ENCODE data around the gene BMPR2. TPM values are rescaled to one million over a fixed set of nuclear protein-coding genes. Genes with fewer than 3 reads are reported as not detected.
"Not testable (repeated sequence)": the region's sequence is repeated elsewhere in the genome, so short reads cannot be mapped to it uniquely, and the experiment has no call there.

BMPR2 gene
- total RNA-seq, 1 donor, result 12.9 TPM

GRCh38 chr2:202455114-202455513, 79.0 kb downstream of the BMPR2 start:
- H3K4me1 ChIP-seq (ENCODE audit: insufficient read depth, low read length), result no peaks in the 10 kb centered on the region

DNA sequence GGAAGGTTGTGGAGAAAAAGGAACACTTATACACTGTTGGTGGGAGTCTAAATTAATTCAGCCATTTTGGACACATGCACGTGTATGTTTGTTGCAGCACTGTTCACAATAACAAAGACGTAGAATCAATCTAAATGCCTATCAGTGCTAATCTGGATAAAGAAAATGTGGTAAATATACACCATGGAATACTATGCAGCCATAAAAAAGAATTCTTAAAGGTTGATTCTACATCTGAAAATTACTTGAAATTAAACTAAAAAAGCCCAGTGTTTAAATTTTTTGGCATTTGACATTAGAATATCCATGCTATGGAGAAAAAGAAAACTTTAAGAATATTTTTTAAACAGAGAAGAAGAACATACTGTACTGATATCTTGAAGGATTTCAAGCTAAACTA, 84.0 kb downstream of the BMPR2 start:
- Histone ChIP-seq H3K4me1 (ENCODE audit: insufficient read depth, low read length) (no peaks in the 10 kb centered on the region), H3K27me3 (ENCODE audit: insufficient read depth, low read length) (no peaks in the 10 kb centered on the region), H3K9me3 (ENCODE audit: low read depth, low read length) (no peaks in the 10 kb centered on the region), H3K4me3 (ENCODE audit: low read length) (no peak overlapping the region)

More at GRCh38 chr2:202455114-202455513, 79.0 kb downstream of the BMPR2 start:
- Histone ChIP-seq H3K27me3 (ENCODE audit: insufficient read depth, low read length) (no peaks in the 10 kb centered on the region), H3K9me3 (ENCODE audit: low read depth, low read length) (no peaks in the 10 kb centered on the region), H3K4me3 (ENCODE audit: low read length) (no peak overlapping the region)

DNA sequence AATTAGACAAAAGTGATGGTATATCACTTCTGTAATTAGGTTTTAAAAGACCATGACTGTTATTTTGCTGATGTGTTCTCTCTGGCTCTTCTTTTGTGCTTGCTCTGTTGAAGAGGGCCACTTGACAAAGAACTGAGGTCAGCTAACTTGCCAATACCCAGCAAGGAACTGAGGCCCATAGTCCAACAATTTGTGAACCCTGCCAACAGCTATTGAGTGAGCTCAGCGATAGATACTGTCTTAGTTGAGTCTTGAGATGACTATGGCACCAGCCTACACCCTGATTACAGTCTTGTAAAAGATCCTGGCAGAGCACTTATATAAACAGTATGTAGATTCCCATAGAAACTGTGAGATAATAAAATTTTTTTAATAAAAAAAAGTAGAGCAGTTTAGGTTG, 103.0 kb downstream of the BMPR2 start:
- H3K9me3 ChIP-seq (ENCODE audit: low read depth, low read length), result no peaks in the 10 kb centered on the region
- no peak overlapping the region for H3K4me3 ChIP-seq (ENCODE audit: low read length)
- H3K4me1 ChIP-seq (ENCODE audit: insufficient read depth, low read length), result no peaks in the 10 kb centered on the region
- H3K27me3 ChIP-seq (ENCODE audit: insufficient read depth, low read length), result no peaks in the 10 kb centered on the region

DNA sequence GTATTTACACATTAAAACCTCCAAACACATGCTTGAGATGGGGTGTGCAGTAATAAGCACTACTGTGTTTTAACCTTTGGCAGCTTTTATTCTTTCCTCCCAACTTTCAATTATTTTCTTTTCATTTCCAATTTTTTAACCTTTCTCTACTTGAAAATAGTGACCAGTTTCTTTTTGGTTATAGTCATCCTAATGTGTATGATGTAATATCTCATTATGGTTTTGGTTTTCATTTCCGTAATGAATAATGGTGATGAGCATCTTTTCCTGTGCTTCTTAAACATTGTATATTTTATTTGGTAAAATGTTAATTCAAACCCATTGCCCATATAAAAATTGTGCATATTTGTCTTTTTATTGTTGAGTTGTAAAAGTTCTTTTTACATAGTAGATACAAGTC, 103.5 kb downstream of the BMPR2 start:
- H3K4me1 ChIP-seq (ENCODE audit: insufficient read depth, low read length), result no peaks in the 10 kb centered on the region
- H3K27me3 ChIP-seq (ENCODE audit: insufficient read depth, low read length), result no peaks in the 10 kb centered on the region
- H3K9me3 ChIP-seq (ENCODE audit: low read depth, low read length), result no peaks in the 10 kb centered on the region
- H3K4me3 ChIP-seq (ENCODE audit: low read length), result no peak overlapping the region

DNA sequence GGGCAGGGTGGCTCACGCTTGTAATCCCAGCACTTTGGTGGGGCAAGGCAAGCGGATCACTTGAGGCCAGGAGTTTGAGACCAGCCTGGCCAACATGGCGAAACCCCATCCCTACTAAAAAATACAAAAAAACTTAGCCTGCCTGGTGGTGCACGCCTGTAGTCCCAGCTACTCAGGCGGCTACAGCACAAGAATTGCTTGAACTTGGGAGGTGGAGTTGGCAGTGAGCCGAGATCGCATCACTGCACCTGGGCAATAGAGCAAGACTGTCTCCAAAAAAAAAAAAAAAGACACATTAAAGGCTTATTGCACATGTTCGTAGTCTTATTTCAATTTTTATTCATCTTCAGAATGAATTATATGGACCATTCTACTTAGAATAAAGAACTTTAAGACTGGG, 110.2 kb downstream of the BMPR2 start:
- Histone ChIP-seq H3K4me1 (ENCODE audit: insufficient read depth, low read length) (no peaks in the 10 kb centered on the region), H3K4me3 (ENCODE audit: low read length) (no peak overlapping the region), H3K9me3 (ENCODE audit: low read depth, low read length) (no peaks in the 10 kb centered on the region), H3K27me3 (ENCODE audit: insufficient read depth, low read length) (no peaks in the 10 kb centered on the region)

DNA sequence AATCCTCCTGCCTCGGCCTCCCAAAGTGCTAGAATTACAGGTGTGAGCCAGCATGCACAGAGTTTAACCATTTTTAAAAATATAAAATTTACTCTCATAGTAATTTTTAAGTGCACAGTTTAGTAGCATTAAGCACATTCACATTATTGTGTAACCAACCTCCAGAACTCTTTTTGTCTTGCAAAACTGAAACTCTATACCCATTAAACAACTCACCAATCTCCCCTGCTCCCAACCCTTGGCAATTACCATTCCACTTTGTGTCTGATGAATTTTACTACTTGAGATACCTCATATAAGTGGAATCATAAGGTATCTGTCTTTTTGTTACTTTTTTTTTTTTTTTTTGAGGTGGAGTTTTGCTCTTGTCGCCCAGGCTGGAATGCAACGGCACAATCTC, 112.5 kb downstream of the BMPR2 start:
- Histone ChIP-seq H3K4me3 (ENCODE audit: low read length) (no peak overlapping the region), H3K27me3 (ENCODE audit: insufficient read depth, low read length) (no peaks in the 10 kb centered on the region), H3K4me1 (ENCODE audit: insufficient read depth, low read length) (no peaks in the 10 kb centered on the region), H3K9me3 (ENCODE audit: low read depth, low read length) (no peaks in the 10 kb centered on the region)

GRCh38 chr2:202490479-202490878, 114.4 kb downstream of the BMPR2 start:
- Histone ChIP-seq H3K4me1 (ENCODE audit: insufficient read depth, low read length) (no peaks in the 10 kb centered on the region), H3K9me3 (ENCODE audit: low read depth, low read length) (no peaks in the 10 kb centered on the region), H3K4me3 (ENCODE audit: low read length) (no peak overlapping the region), H3K27me3 (ENCODE audit: insufficient read depth, low read length) (no peaks in the 10 kb centered on the region)

DNA sequence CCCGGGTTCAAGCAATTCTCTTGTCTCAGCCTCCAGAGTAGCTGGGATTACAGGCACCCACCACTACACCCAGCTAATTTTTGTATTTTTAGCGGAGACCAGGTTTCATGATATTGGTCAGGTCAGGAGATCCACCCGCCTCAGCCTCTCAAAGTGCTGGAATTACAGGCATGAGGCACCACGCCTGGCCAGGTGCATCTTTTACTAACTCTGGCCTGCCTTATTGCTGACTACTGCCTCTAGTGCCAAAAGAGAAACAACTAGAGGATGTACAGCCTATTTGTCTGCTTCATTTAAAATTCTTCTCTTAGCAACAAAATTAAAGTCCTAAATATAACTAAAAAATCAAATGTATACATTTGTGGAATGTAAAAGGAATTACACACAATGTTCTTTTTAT, 115.4 kb downstream of the BMPR2 start:
- no peak overlapping the region for H3K4me3 ChIP-seq (ENCODE audit: low read length)
- no peaks in the 10 kb centered on the region for H3K9me3 ChIP-seq (ENCODE audit: low read depth, low read length)
- H3K4me1 ChIP-seq (ENCODE audit: insufficient read depth, low read length), result no peaks in the 10 kb centered on the region
- no peaks in the 10 kb centered on the region for H3K27me3 ChIP-seq (ENCODE audit: insufficient read depth, low read length)

GRCh38 chr2:202494300-202495229, 118.4 kb downstream of the BMPR2 start:
- Histone ChIP-seq H3K9me3 (ENCODE audit: low read depth, low read length) (no peaks in the 10 kb centered on the region), H3K27me3 (ENCODE audit: insufficient read depth, low read length) (no peaks in the 10 kb centered on the region), H3K4me3 (ENCODE audit: low read length) (no peak overlapping the region), H3K4me1 (ENCODE audit: insufficient read depth, low read length) (no peaks in the 10 kb centered on the region)

GRCh38 chr2:202495230-202495604, 119.1 kb downstream of the BMPR2 start:
- Histone ChIP-seq H3K27me3 (ENCODE audit: insufficient read depth, low read length) (no peaks in the 10 kb centered on the region), H3K9me3 (ENCODE audit: low read depth, low read length) (no peaks in the 10 kb centered on the region), H3K4me1 (ENCODE audit: insufficient read depth, low read length) (no peaks in the 10 kb centered on the region), H3K4me3 (ENCODE audit: low read length) (no peak overlapping the region)

GRCh38 chr2:202496835-202497472, 120.8 kb downstream of the BMPR2 start:
- H3K9me3 ChIP-seq (ENCODE audit: low read depth, low read length); H3K4me1 ChIP-seq (ENCODE audit: insufficient read depth, low read length); H3K4me3 ChIP-seq (ENCODE audit: low read length); H3K27me3 ChIP-seq (ENCODE audit: insufficient read depth, low read length): not testable (repeated sequence)

- not testable (repeated sequence) for H3K4me1 ChIP-seq (ENCODE audit: insufficient read depth, low read length); H3K27me3 ChIP-seq (ENCODE audit: insufficient read depth, low read length); H3K4me3 ChIP-seq (ENCODE audit: low read length); H3K9me3 ChIP-seq (ENCODE audit: low read depth, low read length)
Measured at GRCh38 chr2:202497473-202497866, 121.3 kb downstream of the BMPR2 start.

- H3K4me3 ChIP-seq (ENCODE audit: low read length); H3K9me3 ChIP-seq (ENCODE audit: low read depth, low read length); H3K4me1 ChIP-seq (ENCODE audit: insufficient read depth, low read length); H3K27me3 ChIP-seq (ENCODE audit: insufficient read depth, low read length): not testable (repeated sequence)
Measured at GRCh38 chr2:202499841-202500240, 123.7 kb downstream of the BMPR2 start.

DNA sequence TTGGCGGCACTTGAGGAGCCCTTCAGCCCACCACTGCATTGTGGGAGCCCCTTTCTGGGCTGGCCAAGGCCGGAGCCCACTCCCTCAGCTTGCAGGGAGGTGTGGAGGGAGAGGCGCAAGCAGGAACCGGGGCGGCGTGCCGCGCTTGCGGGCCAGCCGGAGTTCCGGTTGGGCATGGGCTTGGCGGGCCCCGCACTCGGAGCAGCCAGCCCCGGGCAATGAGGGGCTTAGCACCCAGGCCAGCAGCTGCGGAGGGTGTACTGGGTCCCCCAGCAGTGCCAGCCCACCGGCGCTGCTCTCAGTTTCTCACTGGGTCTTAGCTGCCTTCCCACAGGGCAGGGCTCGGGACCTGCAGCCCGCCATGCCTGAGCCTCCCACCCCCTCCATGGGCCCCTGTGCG, 127.1 kb downstream of the BMPR2 start:
- H3K9me3 ChIP-seq (ENCODE audit: low read depth, low read length); H3K4me1 ChIP-seq (ENCODE audit: insufficient read depth, low read length); H3K27me3 ChIP-seq (ENCODE audit: insufficient read depth, low read length); H3K4me3 ChIP-seq (ENCODE audit: low read length): not testable (repeated sequence)

GRCh38 chr2:202508686-202509085, 132.6 kb downstream of the BMPR2 start:
- no peak overlapping the region for H3K4me3 ChIP-seq (ENCODE audit: low read length)
- no peaks in the 10 kb centered on the region for H3K27me3 ChIP-seq (ENCODE audit: insufficient read depth, low read length)
- H3K9me3 ChIP-seq (ENCODE audit: low read depth, low read length), result no peaks in the 10 kb centered on the region
- H3K4me1 ChIP-seq (ENCODE audit: insufficient read depth, low read length), result no peaks in the 10 kb centered on the region

GRCh38 chr2:202510911-202511310, 134.8 kb downstream of the BMPR2 start:
- H3K4me3 ChIP-seq (ENCODE audit: low read length), result no peak overlapping the region
- no peaks in the 10 kb centered on the region for H3K9me3 ChIP-seq (ENCODE audit: low read depth, low read length)
- H3K27me3 ChIP-seq (ENCODE audit: insufficient read depth, low read length), result no peaks in the 10 kb centered on the region
- H3K4me1 ChIP-seq (ENCODE audit: insufficient read depth, low read length), result no peaks in the 10 kb centered on the region
